Stimulated activated CD4-positive, alpha-beta T cell treated with anti-CD3 and anti-CD28 coated beads, Interleukin-15, amount 100 ng/mL, for 48 hours (primary cell): Measurements from ENCODE around the gene IGFLR1.

ENCODE experiments used
- DNase-seq, 2 donors: peaks; one replicate each; pipeline ENCODE4 v3.0.0-alpha.2; 2020; ENCODE audit warnings: low read depth in 2 of 2

IGFLR1 gene

DNA sequence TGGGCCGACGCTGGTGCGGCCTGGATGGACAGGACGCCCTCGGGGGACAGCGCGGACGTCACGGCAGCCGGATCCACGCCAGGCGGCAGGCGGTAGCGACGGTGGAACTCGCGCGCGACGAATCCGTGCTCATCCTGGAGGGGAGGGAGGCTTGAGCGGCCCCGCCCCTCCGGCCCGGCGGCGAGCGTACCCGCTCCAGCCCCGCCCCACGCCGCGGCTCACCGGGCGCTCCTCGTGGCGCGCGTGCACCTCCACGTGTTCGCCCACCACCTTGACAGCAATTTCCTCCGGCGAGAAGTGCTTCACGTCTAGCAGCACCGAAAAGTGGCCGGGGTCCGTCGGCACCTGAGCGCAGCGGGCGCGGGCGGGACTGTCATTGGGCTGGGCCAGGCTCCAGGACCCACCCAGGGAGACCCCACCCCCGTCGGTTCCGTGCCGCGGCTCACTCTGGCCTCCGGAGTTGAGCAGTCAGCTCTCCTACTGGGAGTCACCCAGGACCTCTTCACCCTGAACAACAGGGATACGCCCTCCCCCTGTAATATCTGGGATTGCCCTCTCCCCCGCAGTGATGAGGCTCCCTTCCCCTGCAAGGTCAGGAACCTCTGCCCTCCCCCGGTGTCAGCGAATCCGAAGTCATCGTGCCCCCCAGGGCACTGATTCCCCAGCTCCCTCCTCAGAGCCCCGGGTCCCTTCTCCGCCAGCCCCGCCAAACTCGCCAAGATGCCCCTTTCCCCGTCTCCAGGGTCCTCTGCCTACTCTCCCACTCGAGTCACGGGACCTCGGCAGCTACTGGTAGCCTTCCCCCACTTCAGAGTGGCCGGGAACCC lies 13.5 kb upstream of the IGFLR1 start:
- DNase-seq: peak in 1 of 2 donors; percentile 56

DNA sequence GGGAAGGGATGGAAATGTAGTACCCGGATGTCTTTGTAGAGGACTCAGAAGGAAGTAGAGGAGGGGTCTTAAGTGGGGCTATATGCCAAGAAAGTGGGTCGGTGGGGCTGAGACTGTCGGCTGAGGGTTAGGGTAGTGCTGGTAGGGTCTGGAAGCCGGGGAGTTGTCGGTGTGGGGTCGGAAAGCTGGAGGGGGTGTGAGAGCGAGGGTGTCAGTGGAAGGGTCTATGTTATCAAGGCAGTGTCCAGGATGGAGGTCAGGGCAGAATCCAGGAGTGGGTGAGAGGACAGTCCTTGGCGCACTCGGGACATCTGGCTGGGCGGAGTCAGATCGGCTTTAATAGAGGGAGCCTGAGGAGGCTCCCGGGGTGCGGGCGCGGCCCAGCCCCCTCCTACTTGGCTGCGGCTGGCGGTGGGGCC lies 12.9 kb upstream of the IGFLR1 start:
- DNase-seq: no peak

DNA sequence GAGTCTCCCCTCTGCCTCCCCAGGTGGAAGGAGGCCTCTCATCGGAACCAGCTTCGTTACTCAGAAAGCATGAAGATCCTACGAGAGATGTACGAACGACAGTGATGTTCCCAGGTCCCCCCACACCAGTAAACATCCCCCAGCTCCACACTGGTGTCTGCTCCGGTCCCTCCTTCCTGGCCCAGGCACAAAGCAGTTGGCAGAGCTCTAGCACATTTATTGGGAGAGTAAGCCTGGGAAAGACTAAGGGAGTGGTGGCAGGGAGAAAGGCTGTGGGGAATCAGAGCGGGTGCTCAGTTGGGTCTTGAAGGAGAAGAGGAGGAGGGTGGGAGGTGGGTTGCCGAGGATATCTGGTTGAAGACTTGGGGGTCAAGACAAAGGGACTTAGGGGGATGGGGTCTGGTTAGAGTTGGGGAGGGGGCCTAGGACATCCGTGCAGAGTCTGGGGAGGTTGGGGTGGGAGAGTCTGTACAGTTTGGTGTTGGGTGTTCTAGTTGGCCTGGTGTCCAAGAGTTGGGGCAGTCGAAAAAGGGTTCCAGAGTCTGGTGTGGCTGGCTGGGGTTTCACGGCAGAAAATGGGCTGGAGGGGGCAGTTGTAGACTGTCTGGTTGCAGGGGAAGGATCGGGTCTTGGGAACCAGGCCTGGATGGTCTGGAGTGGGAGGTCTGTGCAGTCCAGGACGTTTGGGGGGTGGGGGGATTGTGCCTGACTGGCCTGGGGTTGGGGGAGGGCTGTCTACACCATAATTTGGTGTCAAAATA lies 12.3 kb upstream of the IGFLR1 start:
- no peak for DNase-seq

DNA sequence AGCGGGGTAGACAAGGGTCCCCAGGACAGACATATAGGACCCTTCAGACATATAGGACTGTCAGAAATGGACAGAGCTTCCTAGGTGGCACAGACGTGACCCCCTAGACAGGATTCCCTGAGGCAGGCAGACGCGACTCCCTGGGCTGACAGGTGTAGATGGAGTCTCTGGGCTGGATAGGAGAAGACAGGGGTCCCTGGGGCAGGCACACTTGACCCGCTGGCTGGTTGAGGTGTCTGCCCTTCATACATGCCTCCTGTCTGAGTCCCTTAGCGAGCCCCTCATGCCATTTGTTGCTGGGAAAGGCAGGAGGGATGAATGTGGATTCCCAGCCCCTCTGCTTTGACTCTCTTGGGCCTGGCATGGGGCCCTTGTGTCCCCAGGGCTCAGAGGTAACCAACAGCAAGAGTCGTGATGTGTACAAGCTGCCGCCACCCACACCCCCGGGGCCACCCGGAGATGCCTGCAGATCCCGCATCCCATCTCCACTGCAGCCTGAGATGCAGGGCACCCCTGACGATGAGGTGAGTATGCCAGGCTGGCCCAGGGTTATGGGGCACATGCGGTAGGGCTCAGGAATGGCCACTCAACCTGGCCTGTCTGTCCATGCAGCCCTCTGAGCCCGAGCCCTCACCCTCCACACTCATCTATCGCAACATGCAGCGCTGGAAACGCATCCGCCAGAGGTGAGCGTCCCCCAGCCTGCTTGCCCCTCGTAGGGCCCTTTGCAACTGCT lies 11.6 kb upstream of the IGFLR1 start:
- DNase-seq: no peak

DNA sequence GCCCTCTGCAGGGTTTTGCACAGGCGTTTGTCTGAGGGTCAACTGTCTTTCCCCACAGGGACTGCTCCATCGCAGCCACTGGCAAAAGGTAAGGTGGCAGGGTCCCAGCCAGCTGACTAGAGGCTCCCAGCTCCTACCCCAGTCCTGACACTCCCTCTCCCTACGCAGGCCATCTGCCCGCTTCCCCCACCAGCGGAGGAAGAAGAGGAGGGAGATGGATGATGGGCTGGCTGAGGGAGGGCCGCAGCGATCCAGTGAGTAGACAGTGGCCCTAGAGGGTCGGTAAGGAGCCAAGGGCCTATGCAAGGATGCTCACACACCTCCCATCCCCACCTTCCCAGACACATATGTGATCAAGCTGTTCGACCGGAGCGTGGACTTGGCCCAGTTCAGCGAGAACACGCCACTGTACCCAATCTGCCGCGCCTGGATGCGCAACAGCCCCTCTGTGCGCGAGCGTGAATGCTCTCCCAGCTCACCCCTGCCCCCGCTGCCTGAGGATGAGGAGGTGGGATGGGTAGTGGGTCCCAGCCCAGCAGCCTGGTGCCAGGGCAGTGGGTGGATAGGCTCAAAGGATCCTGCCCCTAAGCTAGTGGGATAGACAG lies 10.6 kb upstream of the IGFLR1 start:
- no peak for DNase-seq

DNA sequence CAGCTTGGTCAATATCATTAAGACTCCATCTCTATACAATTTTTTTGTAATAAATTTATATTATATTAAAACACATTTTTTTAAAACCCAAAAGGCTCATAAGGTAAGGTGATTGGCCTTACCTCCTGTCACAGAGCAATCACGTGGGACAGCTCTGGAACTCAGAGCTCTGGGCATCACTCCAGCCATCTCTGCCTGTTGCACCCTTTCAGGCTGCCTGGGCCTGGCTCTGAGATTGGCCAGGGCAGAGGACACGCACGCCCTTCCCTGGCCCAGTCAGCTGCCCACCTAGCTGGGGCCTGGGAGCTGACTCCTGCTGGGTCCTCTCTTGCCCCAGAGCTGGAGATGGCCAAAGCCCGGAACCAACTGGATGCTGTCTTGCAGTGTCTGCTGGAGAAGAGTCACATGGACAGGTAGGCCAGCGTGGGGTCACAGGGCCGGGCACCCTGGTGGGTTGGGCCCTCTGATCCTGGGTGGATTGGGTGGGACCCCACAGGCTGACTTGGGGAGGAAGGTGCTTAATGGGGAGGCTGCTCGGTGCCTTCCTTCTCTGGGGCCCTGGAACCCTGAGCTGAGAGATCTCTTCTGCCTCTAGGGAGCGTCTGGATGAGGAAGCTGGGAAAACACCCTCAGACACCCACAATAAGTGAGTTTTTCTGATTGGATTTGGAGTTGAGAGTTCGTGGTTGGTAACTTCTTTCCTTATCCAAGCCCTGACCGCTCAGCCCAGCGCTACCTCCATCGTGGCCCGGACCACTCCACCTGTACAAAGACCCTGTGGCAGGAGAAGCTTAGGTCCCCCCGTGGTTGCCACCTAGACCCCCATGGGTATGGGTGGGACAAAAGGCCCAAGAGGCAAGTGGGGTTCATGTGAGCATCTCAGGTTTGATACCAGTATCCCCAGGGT lies 9.8 kb upstream of the IGFLR1 start:
- no peak for DNase-seq

DNA sequence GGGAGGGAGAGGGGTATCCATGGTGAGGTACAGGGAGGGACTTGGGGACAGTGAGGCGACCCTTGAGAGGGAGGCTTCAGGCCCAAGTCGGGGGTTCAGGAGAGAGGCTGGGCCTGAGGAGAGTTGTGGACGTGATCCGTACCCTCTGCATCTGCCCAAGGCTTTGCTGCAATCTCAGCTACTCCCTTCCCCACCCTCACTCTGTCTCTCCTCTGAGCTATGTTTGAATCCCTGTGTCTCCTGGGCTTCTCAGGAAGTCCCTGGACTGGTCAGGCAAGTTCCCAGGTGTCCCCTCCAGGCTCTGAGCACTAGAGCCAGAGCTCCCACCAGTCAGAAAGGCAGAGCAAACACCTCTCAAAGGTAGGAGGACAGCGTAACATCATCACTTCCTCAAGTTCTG lies 7.9 kb upstream of the IGFLR1 start:
- DNase-seq: no peak

DNA sequence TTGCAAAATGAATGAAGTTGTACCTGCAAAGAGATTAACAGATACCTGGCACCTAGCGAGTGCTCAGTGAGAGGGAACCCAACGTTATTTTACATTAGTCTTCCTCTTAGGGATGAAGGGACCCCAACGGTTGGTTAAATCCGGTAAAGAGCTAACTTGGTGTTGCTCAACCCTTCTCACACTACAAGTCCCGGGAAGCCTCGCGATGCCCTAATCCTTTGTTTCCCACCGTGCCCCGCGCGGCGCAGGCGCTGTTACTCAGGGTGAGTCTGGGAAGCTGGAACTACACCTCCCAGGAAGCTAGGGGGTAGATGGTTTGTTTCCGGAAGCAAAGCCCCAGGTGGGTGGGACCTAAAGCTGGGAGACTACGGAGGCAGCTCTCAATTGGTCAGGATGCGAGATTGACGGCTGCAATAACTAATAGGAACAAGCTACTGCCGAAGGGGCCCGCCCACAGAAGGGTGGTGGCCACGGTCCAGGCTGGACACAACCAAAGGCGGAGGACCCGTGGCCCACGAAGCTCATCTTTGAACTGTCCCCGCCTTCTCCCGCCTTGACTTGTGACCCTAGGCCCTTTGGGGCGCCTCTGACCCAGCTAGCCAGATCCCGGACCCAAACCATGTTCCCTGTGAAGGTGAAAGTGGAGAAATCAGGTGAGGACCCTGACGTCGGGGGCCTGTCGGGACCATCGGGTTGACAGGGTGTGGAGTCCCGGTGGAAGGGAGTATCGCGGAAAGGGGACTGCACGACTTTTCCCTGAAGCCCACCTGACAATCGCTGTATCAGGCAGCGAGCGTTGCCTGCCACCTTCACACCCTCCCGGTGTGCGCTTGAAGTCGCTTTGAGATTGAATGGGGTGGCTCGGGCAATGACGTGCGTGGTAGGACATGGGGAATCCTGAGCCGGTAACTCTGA lies 6.1 kb upstream of the IGFLR1 start, which contains the start of gene LIN37:
TSS of gene LIN37 (plus strand) at position 471 of the 915 bp plus-strand sequence. CDS start at position 620, 149 bp downstream.
- DNase-seq: peak; percentile 97 to 98

DNA sequence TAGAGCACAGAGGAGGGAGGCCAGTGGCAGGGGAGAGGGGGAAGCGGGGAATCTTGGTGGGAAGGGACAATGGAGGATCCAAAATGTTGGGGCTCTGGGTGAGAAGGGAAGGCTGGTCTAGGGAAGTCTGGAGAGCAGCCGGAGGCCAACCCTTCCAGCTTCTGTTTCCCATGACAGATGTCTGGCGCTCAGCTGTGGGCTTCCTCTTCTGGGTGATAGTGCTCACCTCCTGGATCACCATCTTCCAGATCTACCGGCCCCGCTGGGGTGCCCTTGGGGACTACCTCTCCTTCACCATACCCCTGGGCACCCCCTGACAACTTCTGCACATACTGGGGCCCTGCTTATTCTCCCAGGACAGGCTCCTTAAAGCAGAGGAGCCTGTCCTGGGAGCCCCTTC lies 4.3 kb upstream of the IGFLR1 start:
- DNase-seq: no peak

DNA sequence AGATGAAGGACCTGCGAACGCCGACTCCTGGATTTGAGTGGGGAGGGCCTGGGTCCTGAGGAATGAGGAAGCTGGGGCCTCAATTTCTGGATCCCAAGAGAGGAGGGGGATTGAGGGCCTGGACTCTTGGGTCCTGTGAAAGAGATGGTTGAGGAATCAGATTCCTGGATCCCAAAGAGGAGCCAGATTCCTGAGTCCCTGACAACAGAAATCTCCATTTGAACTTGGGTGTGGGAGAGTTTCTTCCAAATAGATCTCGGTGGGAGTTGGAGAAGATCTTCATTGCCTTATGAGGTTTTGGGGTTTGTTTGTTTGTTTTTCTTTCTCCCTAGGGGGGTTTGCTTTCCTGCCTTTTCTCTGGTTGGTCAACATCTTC lies 3.8 kb upstream of the IGFLR1 start:
- no peak for DNase-seq

DNA sequence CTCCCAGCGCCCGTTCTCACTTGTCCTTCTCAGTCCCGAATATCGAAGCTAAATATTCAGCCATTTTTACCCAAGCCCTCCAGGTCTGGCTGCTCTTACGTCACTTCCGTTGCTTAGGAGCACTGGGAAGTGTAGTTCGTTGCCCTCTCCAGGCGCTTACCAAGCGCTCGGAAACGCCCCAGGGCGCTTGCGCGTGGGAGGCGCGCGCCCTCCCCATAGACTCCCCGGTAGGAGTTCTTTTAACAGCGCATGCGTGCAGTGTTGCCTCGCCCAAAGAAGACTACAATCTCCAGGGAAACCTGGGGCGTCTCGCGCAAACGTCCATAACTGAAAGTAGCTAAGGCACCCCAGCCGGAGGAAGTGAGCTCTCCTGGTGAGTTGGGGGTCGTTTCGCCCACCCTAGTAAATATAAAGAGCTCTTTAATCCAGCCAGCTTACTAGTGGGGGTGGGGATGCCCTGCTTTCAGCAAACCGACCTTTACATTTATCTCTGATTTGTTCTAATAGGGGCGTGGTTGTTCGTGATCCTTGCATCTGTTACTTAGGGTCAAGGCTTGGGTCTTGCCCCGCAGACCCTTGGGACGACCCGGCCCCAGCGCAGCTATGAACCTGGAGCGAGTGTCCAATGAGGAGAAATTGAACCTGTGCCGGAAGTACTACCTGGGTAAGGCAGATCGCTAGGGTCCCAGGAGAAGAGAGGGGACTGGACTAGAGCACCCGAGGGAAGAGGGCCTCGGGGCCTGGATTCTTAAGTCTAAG lies 3.3 kb upstream of the IGFLR1 start, which contains the start of the genes PSENEN and U2AF1L4:
TSS of gene PSENEN (plus strand) at position 324 of the 759 bp plus-strand sequence. CDS start at position 604, 280 bp downstream.
TSS of gene U2AF1L4 (minus strand) at position 91 of the 759 bp plus-strand sequence. CDS start at position 64, 27 bp downstream.
- peak; percentile 91 to 93 for DNase-seq

DNA sequence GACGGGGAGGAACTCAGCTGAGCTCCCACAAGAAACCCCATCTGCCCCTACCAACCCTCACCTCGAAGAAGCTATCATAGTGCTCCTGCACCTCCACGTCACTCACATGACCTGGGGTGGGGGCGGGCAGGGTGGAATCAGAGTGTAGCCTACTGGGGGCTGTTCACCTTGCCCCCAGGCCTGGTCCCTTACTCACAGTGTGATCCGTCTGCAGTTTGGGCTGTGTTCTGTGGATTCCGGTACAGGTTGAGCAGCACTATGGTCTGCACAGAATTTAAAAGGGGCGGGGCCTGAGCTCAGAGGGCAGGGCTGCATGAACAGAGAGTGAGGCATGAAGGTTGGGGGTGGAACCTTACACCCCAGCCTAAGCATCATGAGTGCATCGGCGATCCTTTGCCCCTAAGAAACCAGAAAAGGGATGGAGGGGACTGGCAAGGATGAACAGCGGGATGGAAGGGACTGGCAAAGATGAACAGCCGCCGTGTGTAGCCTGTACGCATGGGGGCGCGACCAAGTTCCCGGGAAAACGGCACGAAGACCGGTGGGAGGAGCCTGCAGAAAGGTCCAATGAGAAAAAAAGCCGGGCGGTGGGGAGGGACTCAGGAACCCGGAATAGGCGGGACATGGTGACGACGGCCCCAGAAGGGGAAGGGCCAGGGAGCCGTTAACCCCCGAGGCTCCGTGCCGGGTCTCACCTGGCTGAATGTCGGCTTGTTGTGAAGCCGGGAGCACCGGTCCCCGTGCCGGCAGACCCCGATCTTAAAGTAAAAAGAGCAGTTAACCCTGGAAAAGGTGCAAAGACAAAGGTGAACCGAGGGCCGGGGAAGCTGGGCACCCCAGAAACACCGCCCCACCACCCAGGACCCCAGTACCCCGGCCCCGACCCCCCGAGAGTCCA lies 2.4 kb upstream of the IGFLR1 start:
- DNase-seq: peak; percentile 90 to 91

DNA sequence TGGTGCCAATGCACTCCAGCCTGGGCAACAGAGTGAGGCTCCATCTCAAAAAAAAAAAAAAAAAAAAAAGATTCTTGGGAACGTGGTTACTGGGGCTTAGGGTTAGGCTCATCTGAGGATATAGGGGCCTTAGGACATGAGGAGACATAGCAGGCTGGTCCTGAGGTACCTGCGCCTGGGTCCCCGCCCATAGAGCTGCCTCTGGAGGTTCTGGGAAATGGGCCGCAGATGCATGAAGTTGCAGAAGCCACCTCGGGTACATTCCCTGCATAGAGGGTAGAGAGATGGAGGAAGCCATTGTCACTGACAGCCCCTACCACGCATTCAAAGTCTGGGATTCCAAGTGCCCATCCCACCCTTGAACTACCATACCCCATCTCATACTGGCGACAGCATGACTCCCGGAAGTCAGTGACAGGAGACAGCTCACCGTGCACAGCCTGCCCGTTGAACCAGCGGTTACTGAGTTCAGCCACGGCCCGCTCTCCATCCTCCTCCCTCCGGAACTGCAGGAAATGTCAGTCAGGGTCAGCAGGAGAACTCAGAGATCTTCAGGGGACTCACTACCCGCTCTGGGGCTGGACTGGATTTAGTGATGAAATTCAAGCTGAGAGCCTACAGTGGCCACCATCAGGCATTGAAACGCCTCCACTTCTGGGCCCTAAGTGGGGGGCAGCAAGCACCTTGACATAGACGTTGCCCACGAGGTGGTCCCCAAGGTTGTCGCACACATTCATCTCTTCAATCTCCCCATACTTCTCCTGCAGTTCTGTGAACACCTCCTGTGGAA lies 1.6 kb upstream of the IGFLR1 start:
- no peak for DNase-seq

DNA sequence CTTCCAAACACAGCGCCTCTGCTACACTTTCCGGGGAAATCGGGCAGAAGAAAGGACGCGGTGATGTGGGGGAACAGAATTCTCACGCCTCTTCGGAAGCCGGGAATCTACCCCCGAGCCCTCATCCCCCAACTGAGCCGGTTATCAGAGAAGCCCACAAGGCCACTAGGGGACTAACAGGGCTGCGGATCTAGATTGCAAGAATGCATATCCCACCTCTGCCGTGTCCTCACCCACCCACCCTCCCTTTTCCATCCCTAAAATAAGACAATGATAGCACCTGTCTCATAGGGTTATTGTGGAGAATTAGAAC lies 1.1 kb downstream of the IGFLR1 start:
- DNase-seq: no peak

DNA sequence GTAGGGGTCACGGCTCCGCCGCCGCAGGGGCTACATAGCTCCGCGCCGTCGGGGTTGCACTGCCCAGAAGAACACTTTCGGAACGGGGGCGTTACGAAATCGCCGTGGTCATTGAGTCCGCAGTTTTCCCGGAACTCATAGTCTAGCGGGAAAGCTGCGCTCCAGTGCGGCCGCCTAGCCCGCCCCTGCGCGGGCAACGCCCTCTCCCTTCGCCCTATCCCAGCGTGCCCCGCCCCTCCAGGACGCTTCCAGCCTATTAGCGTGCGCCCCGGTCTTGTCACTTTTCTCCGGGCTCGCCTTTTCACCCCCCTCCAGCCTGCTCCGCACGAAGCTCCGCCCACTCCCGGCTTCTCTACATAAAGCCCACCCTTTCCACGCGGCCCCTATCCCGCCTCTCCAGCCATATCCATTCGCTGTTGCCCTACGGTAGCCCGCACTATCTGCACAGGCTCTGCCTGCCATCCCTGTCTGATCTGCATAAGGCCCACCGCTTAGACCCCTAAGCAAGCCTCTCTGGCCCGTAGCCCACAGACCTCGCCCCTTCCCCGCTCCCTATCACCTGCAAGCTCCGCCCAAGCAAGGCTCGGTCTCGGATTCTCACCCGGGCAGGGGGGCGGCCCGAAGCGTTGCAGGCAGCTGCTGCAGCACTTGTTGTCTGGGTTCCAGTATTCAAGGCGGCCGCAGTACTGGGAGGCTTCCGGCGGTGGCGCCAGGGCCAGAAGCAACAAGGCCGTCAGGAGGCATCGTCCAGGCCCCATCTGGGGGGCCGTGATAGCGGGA lies 1.6 kb downstream of the IGFLR1 start:
- DNase-seq: peak; percentile 91 to 97

DNA sequence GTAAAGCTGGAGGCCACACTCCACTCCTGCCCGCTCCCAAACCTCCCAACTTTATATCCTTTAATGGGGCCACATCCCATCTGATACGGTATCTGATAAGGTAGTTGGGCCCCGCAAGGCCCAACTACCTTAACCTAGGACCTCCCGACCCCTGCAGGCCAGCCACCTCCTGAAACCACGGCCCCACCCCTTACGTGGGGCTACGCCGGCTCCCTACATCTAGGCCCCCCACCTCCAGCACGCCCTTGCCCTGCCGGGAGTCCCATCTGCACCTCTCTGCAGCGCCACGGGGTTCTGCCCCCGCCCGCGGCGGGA lies 2.2 kb downstream of the IGFLR1 start:
- DNase-seq: no peak
